Measurements from ENCODE around the gene FOXK1. TPM values are rescaled to one million over a fixed set of nuclear protein-coding genes. Genes with fewer than 3 reads are reported as not detected.
"Not testable (repeated sequence)": the region's sequence is repeated elsewhere in the genome, so short reads cannot be mapped to it uniquely, and the experiment has no call there.

Gene FOXK1
- total RNA-seq, 2 donors from 2014 or later, result 29.6 to 30.8 TPM

GRCh38 chr7:4799508-4800268 lies 117.6 kb downstream of the FOXK1 start:
- no peaks in the 10 kb centered on the region for H3K36me3 ChIP-seq
- H3K9ac ChIP-seq (ENCODE audit: low read depth in 2 of 2, low read length in 2 of 2), result no peak overlapping the region
- H3K4me1 ChIP-seq, result no peaks in the 10 kb centered on the region
- intact Hi-C loops (cut with DNase I), result loop anchor here (2.0 to 10.0 kb wide), 2 partner anchors 85 to 285 kb away; partner anchors contain the start of gene RADIL
- H3K4me3 ChIP-seq, result no peak overlapping the region
- DNase-seq, result no peak
- no peak overlapping the region for H3K27ac ChIP-seq
- H3K9me3 ChIP-seq, result no peaks in the 10 kb centered on the region
- no peak for TF ChIP-seq CTCF (IDR thresholded peaks at IDR 0.05)
- no peaks in the 10 kb centered on the region for H3K27me3 ChIP-seq

GRCh38 chr7:4800487-4800886 lies 118.4 kb downstream of the FOXK1 start:
- no peaks in the 10 kb centered on the region for H3K27me3 ChIP-seq
- H3K9ac ChIP-seq (ENCODE audit: low read depth in 2 of 2, low read length in 2 of 2), result no peak overlapping the region
- no peak overlapping the region for H3K27ac ChIP-seq
- H3K4me1 ChIP-seq, result no peaks in the 10 kb centered on the region
- H3K9me3 ChIP-seq, result no peaks in the 10 kb centered on the region
- intact Hi-C loops (cut with DNase I), result no loop called here
- no peak overlapping the region for H3K4me3 ChIP-seq
- TF ChIP-seq CTCF (IDR thresholded peaks at IDR 0.05), result no peak
- no peak for DNase-seq
- no peaks in the 10 kb centered on the region for H3K36me3 ChIP-seq

GRCh38 chr7:4800926-4801838 lies 119.1 kb downstream of the FOXK1 start:
- no peak overlapping the region for H3K27ac ChIP-seq
- no peak overlapping the region for H3K4me3 ChIP-seq
- TF ChIP-seq CTCF (IDR thresholded peaks at IDR 0.05), result no peak
- H3K36me3 ChIP-seq, result no peaks in the 10 kb centered on the region
- no peak for DNase-seq
- no peaks in the 10 kb centered on the region for H3K4me1 ChIP-seq
- no peaks in the 10 kb centered on the region for H3K9me3 ChIP-seq
- intact Hi-C loops (cut with DNase I), result no loop called here
- H3K9ac ChIP-seq (ENCODE audit: low read depth in 2 of 2, low read length in 2 of 2), result no peak overlapping the region
- H3K27me3 ChIP-seq, result no peaks in the 10 kb centered on the region

GRCh38 chr7:4801839-4802231 lies 119.7 kb downstream of the FOXK1 start:
- DNase-seq, result no peak
- no peaks in the 10 kb centered on the region for H3K27me3 ChIP-seq
- no peaks in the 10 kb centered on the region for H3K4me1 ChIP-seq
- H3K9me3 ChIP-seq, result no peaks in the 10 kb centered on the region
- TF ChIP-seq CTCF (IDR thresholded peaks at IDR 0.05), result no peak
- H3K36me3 ChIP-seq, result no peaks in the 10 kb centered on the region
- no peak overlapping the region for H3K4me3 ChIP-seq
- H3K27ac ChIP-seq, result no peak overlapping the region
- intact Hi-C loops (cut with DNase I), result no loop called here
- no peak overlapping the region for H3K9ac ChIP-seq (ENCODE audit: low read depth in 2 of 2, low read length in 2 of 2)

- H3K36me3 ChIP-seq; H3K4me3 ChIP-seq; H3K9me3 ChIP-seq; H3K27ac ChIP-seq; H3K9ac ChIP-seq (ENCODE audit: low read depth in 2 of 2, low read length in 2 of 2); DNase-seq; H3K4me1 ChIP-seq; intact Hi-C loops (cut with DNase I); H3K27me3 ChIP-seq: not testable (repeated sequence)
Observed at GRCh38 chr7:4802577-4802976, 120.5 kb downstream of the FOXK1 start.

All from colonic mucosa (tissue), 4 donors.